DND-41 (cell line): Measurements from ENCODE around the gene ZNF557.

Source experiments
- ATAC-seq: fragments of 200-7000 bp; cut with Tn5 transposase; 3 replicates; pipeline ENCODE4 v1.9.1; 2021; ENCODE audit warnings: low read depth; ENCODE audit not compliant: insufficient read depth
- DNase-seq: peaks from one replicate; pipeline ENCODE4 v3.0.0-alpha.2; 2020
- H2AFZ ChIP-seq: 2 replicates; pipeline ENCODE4 v1.6.0; 2012; ENCODE audit warnings: low read depth, low read length
- H3K27ac ChIP-seq: 2 replicates; pipeline ENCODE4 v1.5.1; 2012; ENCODE audit warnings: low read length, inconsistent platforms
- H3K27me3 ChIP-seq: fragments of 200-600 bp; sonication (generic); 2 replicates; pipeline ENCODE4 v1.6.0; 2012; ENCODE audit warnings: low read length, mild to moderate bottlenecking, inconsistent platforms; ENCODE audit not compliant: insufficient read depth, poor library complexity
- H3K36me3 ChIP-seq: 2 replicates; pipeline ENCODE4 v1.5.1; 2012; ENCODE audit warnings: low read length, inconsistent platforms; ENCODE audit not compliant: insufficient read depth
- H3K4me1 ChIP-seq: 2 replicates; pipeline ENCODE4 v1.5.1; 2012; ENCODE audit warnings: mild to moderate bottlenecking, low read length; ENCODE audit not compliant: insufficient read depth
- H3K4me2 ChIP-seq: 2 replicates; pipeline ENCODE4 v1.6.0; 2012; ENCODE audit warnings: mild to moderate bottlenecking, moderate library complexity, low read length, inconsistent platforms; ENCODE audit not compliant: insufficient read depth
- H3K4me3 ChIP-seq, 2 experiments: fragments of 200-600 bp in 1 of 2; shearing (Covaris generic) in 1 of 2; 2 replicates each; pipeline ENCODE4 v1.5.1; 2012 to 2016; ENCODE audit warnings: inconsistent platforms in 2 of 2, low read length in 2 of 2, mild to moderate bottlenecking in 2 of 2, low read depth in 1 of 2, moderate library complexity in 1 of 2
- H3K79me2 ChIP-seq: 2 replicates; pipeline ENCODE4 v1.6.0; 2012; ENCODE audit warnings: low read length, inconsistent platforms; ENCODE audit not compliant: insufficient read depth
- H3K9ac ChIP-seq: 2 replicates; pipeline ENCODE4 v1.6.0; 2012; ENCODE audit warnings: low read depth, mild to moderate bottlenecking, inconsistent platforms, low read length, moderate library complexity
- H3K9me3 ChIP-seq: 2 replicates; pipeline ENCODE4 v1.5.1; 2012; ENCODE audit warnings: low read length, moderate library complexity, mild to moderate bottlenecking, inconsistent platforms; ENCODE audit not compliant: insufficient read depth, severe bottlenecking
- H4K20me1 ChIP-seq: 2 replicates; pipeline ENCODE4 v1.6.0; 2012; ENCODE audit warnings: low read length; ENCODE audit not compliant: insufficient read depth
- EZH2 ChIP-seq: IDR thresholded peaks from 3 replicates; pipeline ENCODE4 v1.6.1; 2012; ENCODE audit warnings: borderline replicate concordance, low read depth, mild to moderate bottlenecking, moderate library complexity, low read length, inconsistent platforms; ENCODE audit not compliant: severe bottlenecking
- TF ChIP-seq, protein P1 (sequence below): IDR thresholded peaks from 2 replicates; pipeline ENCODE4 v1.5.1; 2012; ENCODE audit warnings: borderline replicate concordance, low read length, moderate library complexity, mild to moderate bottlenecking; ENCODE audit not compliant: poor library complexity, severe bottlenecking; ENCODE audit errors: extremely low read depth

ZNF557 gene

GRCh38 chr19:7125221-7125620 is 55.7 kb downstream of the ZNF557 start:
- ATAC-seq (no peak), DNase-seq (no peak)
- Histone ChIP-seq H3K4me1 (no peaks in the 10 kb centered on the region), H3K27ac (no peak overlapping the region), H3K9ac (no peak overlapping the region), H3K36me3 (peaks cover 46% of the 10 kb centered on the region), H2AFZ (no peak overlapping the region), H3K9me3 (peaks cover 5% of the 10 kb centered on the region), H4K20me1 (no peaks in the 10 kb centered on the region), H3K79me2 (no peaks in the 10 kb centered on the region), H3K27me3 (no peaks in the 10 kb centered on the region), H3K4me3 (no peak overlapping the region), H3K4me2 (no peak overlapping the region)
- TF ChIP-seq, protein P1, sequence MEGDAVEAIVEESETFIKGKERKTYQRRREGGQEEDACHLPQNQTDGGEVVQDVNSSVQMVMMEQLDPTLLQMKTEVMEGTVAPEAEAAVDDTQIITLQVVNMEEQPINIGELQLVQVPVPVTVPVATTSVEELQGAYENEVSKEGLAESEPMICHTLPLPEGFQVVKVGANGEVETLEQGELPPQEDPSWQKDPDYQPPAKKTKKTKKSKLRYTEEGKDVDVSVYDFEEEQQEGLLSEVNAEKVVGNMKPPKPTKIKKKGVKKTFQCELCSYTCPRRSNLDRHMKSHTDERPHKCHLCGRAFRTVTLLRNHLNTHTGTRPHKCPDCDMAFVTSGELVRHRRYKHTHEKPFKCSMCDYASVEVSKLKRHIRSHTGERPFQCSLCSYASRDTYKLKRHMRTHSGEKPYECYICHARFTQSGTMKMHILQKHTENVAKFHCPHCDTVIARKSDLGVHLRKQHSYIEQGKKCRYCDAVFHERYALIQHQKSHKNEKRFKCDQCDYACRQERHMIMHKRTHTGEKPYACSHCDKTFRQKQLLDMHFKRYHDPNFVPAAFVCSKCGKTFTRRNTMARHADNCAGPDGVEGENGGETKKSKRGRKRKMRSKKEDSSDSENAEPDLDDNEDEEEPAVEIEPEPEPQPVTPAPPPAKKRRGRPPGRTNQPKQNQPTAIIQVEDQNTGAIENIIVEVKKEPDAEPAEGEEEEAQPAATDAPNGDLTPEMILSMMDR: no peak
- TF ChIP-seq EZH2: no peak

GRCh38 chr19:7126132-7126531 is 56.6 kb downstream of the ZNF557 start:
- TF ChIP-seq EZH2: no peak
- TF ChIP-seq, protein P1: no peak
- H2AFZ ChIP-seq: no peak overlapping the region
- DNase-seq (no peak), ATAC-seq (no peak)
- H3K27me3 ChIP-seq: no peaks in the 10 kb centered on the region
- H4K20me1 ChIP-seq: no peaks in the 10 kb centered on the region
- no peaks in the 10 kb centered on the region for H3K4me1 ChIP-seq
- no peak overlapping the region for H3K4me3 ChIP-seq
- peaks cover 5% of the 10 kb centered on the region for H3K9me3 ChIP-seq
- no peak overlapping the region for H3K9ac ChIP-seq
- H3K36me3 ChIP-seq: peaks cover 40% of the 10 kb centered on the region
- no peak overlapping the region for H3K27ac ChIP-seq
- no peak overlapping the region for H3K4me2 ChIP-seq
- no peaks in the 10 kb centered on the region for H3K79me2 ChIP-seq

GRCh38 chr19:7130043-7130442 is 60.5 kb downstream of the ZNF557 start:
- Histone ChIP-seq H3K27ac (no peak overlapping the region), H3K79me2 (no peaks in the 10 kb centered on the region), H3K4me2 (no peak overlapping the region), H3K9me3 (peaks cover 5% of the 10 kb centered on the region), H4K20me1 (no peaks in the 10 kb centered on the region), H3K36me3 (peaks cover 33% of the 10 kb centered on the region), H3K4me3 (no peak overlapping the region), H3K27me3 (no peaks in the 10 kb centered on the region), H3K4me1 (no peaks in the 10 kb centered on the region), H3K9ac (no peak overlapping the region), H2AFZ (no peak overlapping the region)
- no peak for DNase-seq
- TF ChIP-seq EZH2: no peak
- ATAC-seq: no peak

- ATAC-seq: no peak
- TF ChIP-seq EZH2: no peak
- TF ChIP-seq, protein P1: no peak
- no peaks in the 10 kb centered on the region for H4K20me1 ChIP-seq
- no peak overlapping the region for H3K9ac ChIP-seq
- no peaks in the 10 kb centered on the region for H3K9me3 ChIP-seq
- no peak overlapping the region for H3K27ac ChIP-seq
- no peaks in the 10 kb centered on the region for H3K4me1 ChIP-seq
- no peaks in the 10 kb centered on the region for H3K79me2 ChIP-seq
- H3K4me3 ChIP-seq: no peak overlapping the region
- no peaks in the 10 kb centered on the region for H3K27me3 ChIP-seq
- H3K36me3 ChIP-seq: peaks cover 14% of the 10 kb centered on the region
- H2AFZ ChIP-seq: no peak overlapping the region
- H3K4me2 ChIP-seq: no peak overlapping the region
- no peak for DNase-seq
Measured at GRCh38 chr19:7132054-7132453, 62.6 kb downstream of the ZNF557 start.
